ENCODE data around the gene MIPOL1. TPM values are rescaled to one million over a fixed set of nuclear protein-coding genes. Genes with fewer than 3 reads are reported as not detected.
A peak's percentile ranks its signal among the peaks of the same experiment; 100 is the strongest.

MIPOL1 gene
- total and polyA plus RNA-seq, 2 donors (not counting 3 experiments of a cell fraction or from before 2014, with no cell fraction given): 3.4 to 33.5 TPM

GRCh38 chr14:37592482-37593408 lies 395.0 kb downstream of the MIPOL1 start:
- Histone ChIP-seq H3K27ac (ENCODE audit: insufficient read depth, low read depth, low read length) (no peak overlapping the region), H3K4me3 (replicated peaks in 1 of 3; ENCODE audit: insufficient read depth in 1 of 3, low read depth in 1 of 3, low read length in 3 of 3) (no peak overlapping the region), H3K9me3 (replicated peaks; ENCODE audit: control insufficient read depth, insufficient read depth, low read length) (no peaks in the 10 kb centered on the region), H4K20me1 (replicated peaks; ENCODE audit: control insufficient read depth, extremely low read depth, insufficient read depth, low read length) (no peaks in the 10 kb centered on the region), H3K4me1 (ENCODE audit: control insufficient read depth, extremely low read depth, insufficient read depth, low read length) (peaks cover 9% of the 10 kb centered on the region), H3K9me1 (replicated peaks; ENCODE audit: control insufficient read depth, extremely low read depth, insufficient read depth, low read length) (no peaks in the 10 kb centered on the region), H3K79me2 (ENCODE audit: control insufficient read depth, insufficient read depth, low read length) (no peaks in the 10 kb centered on the region), H3K9ac (replicated peaks; ENCODE audit: extremely low read depth, insufficient read depth, low read length) (no peak overlapping the region), H2AFZ (ENCODE audit: low read depth, low read length) (no peak overlapping the region), H3K4me2 (ENCODE audit: insufficient read depth, low read length) (no peak overlapping the region), H3K36me3 (ENCODE audit: control insufficient read depth in 2 of 2, extremely low read depth in 1 of 2, insufficient read depth in 2 of 2, low read length in 2 of 2) (no peaks in the 10 kb centered on the region), H3K27me3 (ENCODE audit: control insufficient read depth in 2 of 2, insufficient read depth in 2 of 2, low read length in 2 of 2) (peaks cover 73 to 88% of the 10 kb centered on the region in 2 experiments)
- intact Hi-C loops (cut with micrococcal nuclease): no loop called here
- FAIRE-seq: no peak
- dilution Hi-C loops (cut with MboI; ENCODE audit: extremely low pct_ligation_motif_present, low sequenced_read_pairs): no loop called here
- CTCF ChIA-PET: interaction anchor here (0.6 to 1.5 kb wide), 11 partner anchors 7 to 362 kb away, joined by 3 to 9 read pairs (median 4); no protein-coding TSS in a partner anchor
- no TSS peak for BruUV-seq (replicated peaks)
- POLR2A ChIA-PET: no interaction called here
- DNase-seq (ENCODE audit: low read depth, low spot score): no peak
- peak; percentile 86 for TF ChIP-seq EZH2 (IDR thresholded peaks at IDR 0.05; ENCODE audit: borderline replicate concordance, low read depth, low read length, severe bottlenecking)
- no peak for TF ChIP-seq CTCF (IDR thresholded peaks at IDR 0.05; ENCODE audit: extremely low read depth in 1 of 2, insufficient read depth in 1 of 2, low read depth in 1 of 2, low read length in 2 of 2)
- TF ChIP-seq GATA2 (IDR thresholded peaks at IDR 0.05; ENCODE audit: insufficient read depth, insufficient read length, low read depth, low read length): no peak
- TF ChIP-seq MYC (IDR thresholded peaks at IDR 0.05; ENCODE audit: low read depth, low read length): no peak
- TF ChIP-seq POLR2A (IDR thresholded peaks at IDR 0.05; ENCODE audit: low read depth, low read length): no peak
